Non-pigmented ciliary epithelial cell (primary cell): Measurements from ENCODE around the gene SERPINB8.

Experiments used
- DNase-seq: peaks from one replicate; pipeline ENCODE4 v3.0.0-alpha.2; 2010; ENCODE audit warnings: low read depth

Gene SERPINB8

DNA sequence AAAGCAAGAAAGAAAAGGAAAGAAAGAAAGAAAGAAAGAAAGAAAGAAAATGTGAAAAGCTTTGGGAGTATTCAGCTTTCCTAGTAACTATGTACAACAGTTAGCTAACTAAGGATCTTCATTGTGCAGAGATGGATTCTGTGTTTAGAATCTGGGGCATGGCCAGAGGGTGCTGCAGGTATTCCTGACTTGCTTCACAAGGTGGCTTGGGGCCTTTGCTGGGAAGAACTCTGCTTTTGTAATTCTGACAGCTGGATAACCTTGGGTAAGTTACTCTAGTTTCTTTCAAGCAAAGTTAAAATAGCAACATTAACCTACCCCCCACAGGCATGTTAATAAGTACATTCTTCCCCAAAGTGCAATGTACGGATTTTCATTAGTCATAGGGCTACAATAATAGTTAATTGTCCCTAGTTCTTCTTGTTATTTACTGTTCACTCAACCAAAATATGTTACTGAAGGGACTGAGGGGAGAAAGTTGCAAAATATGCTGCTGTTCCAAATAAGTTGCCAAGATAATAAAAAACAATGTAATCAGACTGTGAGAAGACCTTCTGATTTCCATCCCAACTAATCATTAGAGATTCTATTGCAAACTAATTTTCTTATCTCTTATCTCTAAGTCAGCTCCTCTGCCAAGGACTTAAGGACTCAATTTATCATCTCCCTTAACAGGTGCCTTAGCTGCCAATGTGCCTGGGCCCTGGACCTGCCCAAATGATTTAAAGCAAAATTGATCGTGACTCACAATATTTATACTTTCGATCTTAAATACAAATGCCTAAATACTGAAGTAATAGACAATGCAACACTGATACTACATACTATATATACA lies 50.3 kb downstream of the SERPINB8 start:
- DNase-seq = no peak

DNA sequence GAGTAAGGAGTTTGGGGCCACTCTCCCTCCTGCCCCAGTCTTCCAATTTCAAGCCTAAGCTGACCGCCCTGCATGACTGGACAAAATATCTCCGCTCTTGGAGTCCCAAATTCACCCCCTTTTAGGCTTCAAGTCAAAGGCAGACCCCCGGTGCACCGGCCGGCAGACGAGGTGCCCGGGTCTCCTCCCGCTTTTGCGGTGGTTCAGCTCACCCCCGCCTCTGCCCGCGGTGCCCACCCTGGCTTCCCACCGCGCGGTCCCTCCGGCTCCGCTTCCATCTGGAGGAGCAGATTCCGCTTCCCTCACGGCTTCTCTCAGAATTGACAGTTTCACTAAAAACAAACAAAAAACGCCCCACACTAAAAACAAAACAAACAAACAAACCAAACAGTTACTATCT lies 56.5 kb downstream of the SERPINB8 start:
- no peak for DNase-seq

GRCh38 chr18:64027931-64028695 lies 58.2 kb downstream of the SERPINB8 start:
- no peak for DNase-seq

DNA sequence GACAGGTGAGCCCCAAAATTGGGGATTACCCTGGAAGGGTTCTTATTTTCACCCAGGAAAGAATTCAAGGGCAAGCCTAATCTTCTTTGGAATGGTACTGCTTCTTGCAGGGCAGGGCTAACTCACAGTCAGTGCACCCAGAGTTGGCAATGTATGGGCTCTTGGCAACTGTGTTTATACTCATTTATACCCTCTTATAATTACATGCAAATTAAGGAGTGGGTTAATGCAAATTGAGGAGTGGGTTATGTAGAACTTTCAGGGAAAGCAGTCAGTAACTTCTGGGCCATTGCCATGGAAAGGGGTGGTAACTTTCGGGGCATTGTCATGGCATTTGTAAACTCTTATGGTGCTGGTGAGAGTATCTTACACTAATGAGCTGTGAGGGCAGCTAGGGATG lies 59.2 kb downstream of the SERPINB8 start:
- no peak for DNase-seq

- no peak for DNase-seq
Observed at GRCh38 chr18:64031411-64031810, 61.5 kb downstream of the SERPINB8 start.

- no peak for DNase-seq
Observed at GRCh38 chr18:64032312-64032711, 62.4 kb downstream of the SERPINB8 start.

DNA sequence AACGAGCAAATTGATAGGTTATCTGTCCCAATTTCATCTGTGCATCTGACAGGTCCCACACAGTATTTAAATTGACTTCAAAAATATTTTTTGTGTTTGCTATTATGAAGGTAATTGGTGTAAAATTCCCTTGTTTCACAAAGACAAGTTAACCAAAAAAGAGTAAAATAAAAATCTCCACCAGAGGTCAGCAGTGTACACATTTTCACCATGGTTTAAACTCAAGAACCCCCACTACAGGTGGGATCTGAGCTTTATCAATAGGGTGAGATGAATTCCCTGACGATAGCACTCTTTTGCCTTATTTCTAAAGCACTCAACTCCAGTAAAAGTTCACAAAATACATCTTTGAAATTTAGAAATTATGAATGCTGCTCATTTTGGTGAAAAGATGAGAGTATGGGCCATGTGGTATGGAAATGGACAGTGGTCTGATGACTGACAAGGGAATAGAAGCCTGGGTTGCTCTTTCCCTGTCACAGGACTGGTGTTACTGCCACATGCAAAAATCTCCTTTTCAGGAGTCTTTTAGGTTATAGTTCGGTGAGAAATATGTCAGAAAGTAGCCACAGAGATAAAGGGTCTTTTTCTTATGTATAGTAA lies 68.0 kb downstream of the SERPINB8 start:
- DNase-seq = no peak
